ENCODE results near the gene COX15.
A peak's percentile ranks its signal among the peaks of the same experiment; 100 is the strongest.

Gene COX15

DNA sequence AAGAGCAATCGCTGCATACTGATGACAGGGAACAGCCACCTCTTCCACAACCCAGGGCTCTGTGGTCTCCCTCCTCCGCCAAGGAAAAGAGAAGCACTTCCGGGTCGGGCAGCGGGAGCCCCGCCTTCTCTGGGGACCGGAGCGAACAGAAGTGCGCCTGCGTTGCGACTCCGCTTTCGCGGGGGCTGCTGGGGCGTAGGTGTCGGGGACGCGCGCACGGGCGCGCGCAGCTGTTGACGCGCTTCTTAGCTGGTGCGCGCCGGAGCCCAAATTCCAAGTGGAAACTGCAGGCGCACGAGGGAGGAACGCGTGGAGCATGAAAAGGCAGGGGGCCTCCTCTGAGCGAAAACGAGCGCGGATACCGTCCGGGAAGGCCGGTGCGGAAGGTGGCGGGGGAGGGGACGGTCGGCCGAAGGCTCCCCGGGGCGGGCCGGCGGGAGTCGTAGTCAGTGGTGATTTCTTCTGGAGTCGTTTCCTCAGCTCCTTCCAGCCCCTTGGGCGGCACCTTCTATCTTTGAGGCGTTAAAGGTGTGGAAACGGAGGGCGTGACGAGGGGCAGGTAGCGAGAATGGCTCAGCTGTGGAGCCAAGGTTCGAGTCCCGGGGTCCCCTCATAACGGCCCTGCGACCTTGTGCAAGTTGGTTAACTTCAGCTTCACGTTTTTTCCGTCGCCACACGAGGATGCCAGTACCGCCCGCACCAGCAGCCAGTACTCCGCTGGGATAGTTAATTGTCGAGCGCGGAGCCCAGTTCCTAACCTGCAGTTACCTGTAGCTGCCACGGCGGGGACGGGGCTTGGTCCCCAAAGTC is at the start of gene COX15, which contains the start of gene CUTC:
COX15 (minus strand) TSS at position 95 of the 810 bp plus-strand sequence; CDS start at position 17, 78 bp downstream.
CUTC (plus strand) TSS at position 202 of the 810 bp plus-strand sequence; CDS start at position 317, 115 bp downstream.
- Mint-ChIP-seq H3K4me1 (ENCODE audit: low read depth) (peaks cover 19% of the 10 kb centered on the region), H3K27ac (peak within 1 kb of the TSS; percentile 100), H3K4me3 (peak within 1 kb of the TSS; percentile 100), H3K36me3 (ENCODE audit: low read depth) (peaks cover 26% of the 10 kb centered on the region), H3K27me3 (ENCODE audit: low read depth) (no peaks in the 10 kb centered on the region), H3K9me3 (no peaks in the 10 kb centered on the region)

GRCh38 chr10:99779335-99779734 is 47.4 kb upstream of the COX15 start:
- H3K36me3 Mint-ChIP-seq (ENCODE audit: low read depth): no peaks in the 10 kb centered on the region
- H3K9me3 Mint-ChIP-seq: no peaks in the 10 kb centered on the region

DNA sequence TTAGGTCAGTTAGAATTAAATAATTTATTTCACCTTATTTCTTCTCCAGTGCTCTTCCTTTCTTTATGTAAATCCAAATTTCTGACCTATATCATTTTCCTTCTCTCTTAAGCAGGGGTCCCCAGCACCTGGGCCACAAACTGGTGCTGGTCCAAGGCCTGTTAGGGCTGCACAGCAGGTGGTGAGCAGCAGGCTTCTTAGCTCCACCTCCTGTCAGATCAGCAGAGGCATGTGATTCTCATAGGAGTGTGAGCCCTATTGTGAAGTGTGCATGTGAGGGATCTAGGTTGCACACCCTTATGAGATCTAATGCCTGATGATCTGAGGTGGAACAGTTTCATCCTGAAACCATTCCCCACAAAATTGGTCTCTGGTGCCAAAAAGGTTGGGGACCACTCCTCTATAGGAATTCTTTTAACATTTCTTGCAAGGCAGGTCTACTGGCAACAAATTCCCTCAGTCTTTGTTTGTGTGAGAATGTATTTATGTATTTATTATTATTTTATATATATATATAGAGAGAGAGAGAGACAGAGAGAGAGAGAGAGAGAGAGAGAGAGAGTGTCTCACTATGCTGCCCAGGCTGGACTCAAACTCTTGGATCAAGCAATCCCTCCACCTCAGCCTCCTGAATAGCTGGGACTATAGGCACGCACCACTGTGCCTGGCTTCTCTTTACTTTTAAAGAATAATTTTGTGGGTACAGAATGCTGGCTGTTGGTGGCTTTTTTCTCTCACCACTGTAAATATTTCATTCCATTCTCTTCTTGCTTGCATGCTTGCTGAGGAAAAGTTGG is 46.2 kb upstream of the COX15 start:
- no peak overlapping the region for H3K27ac Mint-ChIP-seq
- H3K9me3 Mint-ChIP-seq: no peaks in the 10 kb centered on the region
- no peak overlapping the region for H3K4me3 Mint-ChIP-seq
- no peaks in the 10 kb centered on the region for H3K36me3 Mint-ChIP-seq (ENCODE audit: low read depth)
- H3K27me3 Mint-ChIP-seq (ENCODE audit: low read depth): peaks cover 5% of the 10 kb centered on the region
- peaks cover 5% of the 10 kb centered on the region for H3K4me1 Mint-ChIP-seq (ENCODE audit: low read depth)

More at GRCh38 chr10:99779335-99779734, 47.4 kb upstream of the COX15 start:
- peaks cover 5% of the 10 kb centered on the region for H3K27me3 Mint-ChIP-seq (ENCODE audit: low read depth)
- peaks cover 5% of the 10 kb centered on the region for H3K4me1 Mint-ChIP-seq (ENCODE audit: low read depth)
- no peak overlapping the region for H3K27ac Mint-ChIP-seq
- no peak overlapping the region for H3K4me3 Mint-ChIP-seq

DNA sequence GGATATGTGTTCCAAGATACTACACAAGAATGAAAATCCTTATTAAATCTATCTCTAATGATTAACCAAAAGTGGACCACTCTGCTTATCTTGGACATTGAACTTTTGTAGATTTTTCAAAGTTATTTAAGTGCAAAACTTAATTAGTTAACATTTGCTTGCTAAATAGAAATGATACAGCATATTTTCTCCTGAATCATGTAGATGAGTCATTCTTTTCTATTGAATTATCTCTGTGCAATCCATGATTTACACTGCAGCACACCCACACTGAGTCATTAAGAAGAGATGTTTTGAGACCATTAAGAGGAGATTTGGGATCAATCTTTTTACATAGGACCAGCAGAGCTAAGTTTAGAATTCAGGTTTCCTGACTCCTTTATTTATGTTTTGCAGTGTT is 43.9 kb upstream of the COX15 start:
- Mint-ChIP-seq H3K9me3 (no peaks in the 10 kb centered on the region), H3K27ac (no peak overlapping the region), H3K27me3 (ENCODE audit: low read depth) (peaks cover 5% of the 10 kb centered on the region), H3K36me3 (ENCODE audit: low read depth) (no peaks in the 10 kb centered on the region), H3K4me3 (no peak overlapping the region), H3K4me1 (ENCODE audit: low read depth) (peaks cover 5% of the 10 kb centered on the region)

DNA sequence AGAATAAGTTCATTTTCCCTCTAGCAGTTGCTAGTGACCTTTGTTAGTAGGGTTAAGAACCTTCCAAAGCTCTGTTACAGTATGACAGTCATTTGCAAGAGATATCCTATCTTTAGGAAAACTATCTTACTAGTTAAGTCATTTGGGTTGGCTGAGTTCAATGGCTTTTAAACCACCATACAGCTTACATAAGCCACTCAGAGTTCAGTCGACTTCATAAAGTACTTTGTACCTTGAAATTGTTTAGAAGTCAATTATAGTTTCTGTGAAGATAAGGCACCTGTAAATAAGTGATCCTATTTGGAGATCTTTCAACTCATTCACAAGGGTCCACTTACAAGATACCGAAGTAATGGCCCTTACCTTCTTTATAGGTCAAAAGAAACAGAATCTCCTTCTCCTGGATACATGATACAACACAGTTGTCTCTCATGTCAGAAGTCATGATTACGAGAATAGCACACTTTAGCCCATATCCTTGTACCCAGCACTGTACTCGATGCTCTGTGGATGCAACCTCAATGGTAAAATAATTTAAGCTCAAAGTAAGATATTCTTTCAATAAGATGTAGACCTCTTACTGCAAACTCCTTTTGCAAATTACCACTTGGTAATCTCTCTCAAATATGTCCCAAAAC is 38.6 kb upstream of the COX15 start:
- Mint-ChIP-seq H3K9me3 (no peaks in the 10 kb centered on the region), H3K27me3 (ENCODE audit: low read depth) (no peaks in the 10 kb centered on the region), H3K4me3 (no peak overlapping the region), H3K36me3 (ENCODE audit: low read depth) (no peaks in the 10 kb centered on the region), H3K27ac (no peak overlapping the region), H3K4me1 (ENCODE audit: low read depth) (peaks cover 2% of the 10 kb centered on the region)

DNA sequence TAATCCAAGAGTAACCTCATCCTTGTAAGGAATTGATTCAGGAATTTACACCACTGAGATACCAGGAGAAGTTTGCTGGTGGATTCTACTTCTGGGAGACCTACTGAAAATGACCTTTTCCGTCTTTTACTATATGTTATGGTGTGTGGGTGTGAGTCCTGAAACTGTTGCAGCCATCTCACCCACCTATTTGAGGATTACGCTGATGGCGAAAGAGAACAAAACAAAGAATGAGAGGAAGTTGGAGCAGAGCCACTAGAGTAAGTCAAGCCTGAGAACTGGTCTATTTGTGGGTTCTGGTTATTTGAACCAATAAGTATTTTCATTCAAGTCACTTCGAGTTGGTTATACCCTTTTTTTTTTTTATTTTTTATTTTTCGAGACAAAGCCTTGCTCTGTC is 37.8 kb upstream of the COX15 start:
- Mint-ChIP-seq H3K4me1 (ENCODE audit: low read depth) (peaks cover 2% of the 10 kb centered on the region), H3K9me3 (no peaks in the 10 kb centered on the region), H3K27me3 (ENCODE audit: low read depth) (no peaks in the 10 kb centered on the region), H3K36me3 (ENCODE audit: low read depth) (no peaks in the 10 kb centered on the region), H3K4me3 (no peak overlapping the region), H3K27ac (no peak overlapping the region)

- peaks cover 2% of the 10 kb centered on the region for H3K4me1 Mint-ChIP-seq (ENCODE audit: low read depth)
These were observed 36.6 kb upstream of the COX15 start for GRCh38 chr10:99768556-99768955.

DNA sequence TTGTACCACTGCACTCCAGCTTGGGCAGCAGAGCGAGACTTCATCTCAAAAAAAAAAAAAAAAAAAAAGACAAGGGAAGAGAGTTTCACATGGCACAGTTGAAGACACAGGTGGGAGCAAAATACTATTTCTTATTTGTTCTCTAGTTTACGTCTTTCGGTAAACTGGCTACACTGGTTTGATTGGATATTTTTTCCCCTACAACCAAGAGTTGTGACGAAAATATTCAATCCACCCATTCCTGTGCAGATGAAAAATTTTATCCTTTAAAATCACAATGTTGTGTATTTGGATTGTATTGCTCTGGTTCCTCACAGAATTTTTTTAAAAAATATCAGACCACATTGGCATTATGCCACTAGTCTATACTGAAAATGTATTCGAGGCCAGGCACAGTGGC is 36.0 kb upstream of the COX15 start:
- H3K9me3 Mint-ChIP-seq: peaks cover 2% of the 10 kb centered on the region

More at GRCh38 chr10:99768556-99768955, 36.6 kb upstream of the COX15 start:
- H3K9me3 Mint-ChIP-seq: no peaks in the 10 kb centered on the region
- H3K27ac Mint-ChIP-seq: no peak overlapping the region
- no peak overlapping the region for H3K4me3 Mint-ChIP-seq
- H3K27me3 Mint-ChIP-seq (ENCODE audit: low read depth): no peaks in the 10 kb centered on the region
- no peaks in the 10 kb centered on the region for H3K36me3 Mint-ChIP-seq (ENCODE audit: low read depth)

DNA sequence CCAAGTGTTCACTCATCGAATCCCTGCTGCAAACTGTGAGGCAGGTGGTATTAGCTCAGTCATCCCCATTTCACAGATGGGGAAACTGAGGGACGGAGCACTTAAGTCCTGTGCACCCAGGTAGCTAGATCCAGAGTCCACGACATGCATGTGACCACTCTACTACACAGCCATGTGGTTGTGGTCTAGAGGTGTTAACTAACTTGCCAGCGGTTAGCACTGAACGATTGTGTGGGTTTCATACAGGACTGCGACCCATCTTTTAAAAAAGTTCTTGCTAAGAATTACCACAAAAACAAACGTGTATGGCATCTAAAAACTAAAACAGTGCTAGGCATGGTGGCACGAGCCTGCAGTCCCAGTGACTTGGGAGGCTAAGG is 34.4 kb upstream of the COX15 start:
- H3K9me3 Mint-ChIP-seq: peaks cover 2% of the 10 kb centered on the region
- H3K36me3 Mint-ChIP-seq (ENCODE audit: low read depth): peaks cover 10% of the 10 kb centered on the region
- H3K27ac Mint-ChIP-seq: no peak overlapping the region
- peaks cover 2% of the 10 kb centered on the region for H3K4me1 Mint-ChIP-seq (ENCODE audit: low read depth)
- H3K27me3 Mint-ChIP-seq (ENCODE audit: low read depth): no peaks in the 10 kb centered on the region
- H3K4me3 Mint-ChIP-seq: no peak overlapping the region

More for the DNA sequence above, 36.0 kb upstream of the COX15 start:
- no peak overlapping the region for H3K27ac Mint-ChIP-seq
- no peak overlapping the region for H3K4me3 Mint-ChIP-seq
- no peaks in the 10 kb centered on the region for H3K27me3 Mint-ChIP-seq (ENCODE audit: low read depth)
- H3K36me3 Mint-ChIP-seq (ENCODE audit: low read depth): peaks cover 3% of the 10 kb centered on the region
- peaks cover 2% of the 10 kb centered on the region for H3K4me1 Mint-ChIP-seq (ENCODE audit: low read depth)

- H3K27me3 Mint-ChIP-seq (ENCODE audit: low read depth): no peaks in the 10 kb centered on the region
- no peak overlapping the region for H3K4me3 Mint-ChIP-seq
- H3K36me3 Mint-ChIP-seq (ENCODE audit: low read depth): peaks cover 13% of the 10 kb centered on the region
- H3K9me3 Mint-ChIP-seq: peaks cover 2% of the 10 kb centered on the region
- peaks cover 2% of the 10 kb centered on the region for H3K4me1 Mint-ChIP-seq (ENCODE audit: low read depth)
- no peak overlapping the region for H3K27ac Mint-ChIP-seq
These were observed 33.9 kb upstream of the COX15 start for GRCh38 chr10:99765672-99766301.

- H3K36me3 Mint-ChIP-seq (ENCODE audit: low read depth): peaks cover 41% of the 10 kb centered on the region
- peaks cover 2% of the 10 kb centered on the region for H3K4me1 Mint-ChIP-seq (ENCODE audit: low read depth)
- H3K4me3 Mint-ChIP-seq: no peak overlapping the region
- no peak overlapping the region for H3K27ac Mint-ChIP-seq
- H3K27me3 Mint-ChIP-seq (ENCODE audit: low read depth): no peaks in the 10 kb centered on the region
- peaks cover 2% of the 10 kb centered on the region for H3K9me3 Mint-ChIP-seq
These were observed 29.4 kb upstream of the COX15 start for GRCh38 chr10:99761365-99761764.

- Mint-ChIP-seq H3K27ac (no peak overlapping the region), H3K4me3 (no peak overlapping the region), H3K4me1 (ENCODE audit: low read depth) (no peaks in the 10 kb centered on the region), H3K9me3 (peaks cover 2% of the 10 kb centered on the region), H3K27me3 (ENCODE audit: low read depth) (no peaks in the 10 kb centered on the region), H3K36me3 (ENCODE audit: low read depth) (peaks cover 44% of the 10 kb centered on the region)
These were observed 28.4 kb upstream of the COX15 start for GRCh38 chr10:99760321-99760720.

DNA sequence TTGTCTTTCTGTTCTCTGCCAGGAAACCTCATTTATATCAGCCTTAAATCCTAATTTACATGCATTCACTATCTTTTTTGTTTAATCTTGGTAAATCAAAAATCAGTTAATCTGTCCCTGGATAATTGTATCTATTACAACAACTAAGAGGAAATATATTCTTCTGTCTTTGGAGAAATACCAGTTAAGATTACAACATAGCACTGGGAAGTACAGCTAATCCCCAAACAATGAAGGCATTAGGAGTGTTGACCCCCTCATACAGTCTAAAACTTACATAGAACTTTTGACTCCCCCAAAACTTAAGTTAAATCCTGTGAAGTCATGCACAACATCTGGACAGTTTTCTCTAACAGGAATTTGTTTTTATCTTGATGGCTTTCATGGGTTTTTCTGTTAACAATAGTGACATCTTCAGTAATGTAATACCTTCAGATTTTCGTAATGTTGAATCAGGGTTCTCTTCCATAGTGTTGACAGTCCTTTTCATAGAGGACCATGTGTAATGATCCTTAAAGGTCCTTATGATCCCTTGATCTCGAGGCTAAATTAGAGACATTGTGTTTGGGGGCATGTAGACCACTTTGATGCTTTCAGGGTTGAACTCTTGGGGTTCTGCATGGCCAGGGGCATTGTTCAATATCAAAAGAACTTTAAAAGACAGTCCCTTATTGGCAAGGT is 26.4 kb upstream of the COX15 start:
- no peaks in the 10 kb centered on the region for H3K27me3 Mint-ChIP-seq (ENCODE audit: low read depth)
- H3K4me1 Mint-ChIP-seq (ENCODE audit: low read depth): no peaks in the 10 kb centered on the region
- H3K27ac Mint-ChIP-seq: no peak overlapping the region
- H3K4me3 Mint-ChIP-seq: no peak overlapping the region
- H3K9me3 Mint-ChIP-seq: peaks cover under 1% of the 10 kb centered on the region
- peaks cover 53% of the 10 kb centered on the region for H3K36me3 Mint-ChIP-seq (ENCODE audit: low read depth)

- Mint-ChIP-seq H3K27me3 (ENCODE audit: low read depth) (no peaks in the 10 kb centered on the region), H3K27ac (no peak overlapping the region), H3K36me3 (ENCODE audit: low read depth) (peaks cover 44% of the 10 kb centered on the region), H3K4me3 (no peak overlapping the region), H3K9me3 (no peaks in the 10 kb centered on the region), H3K4me1 (ENCODE audit: low read depth) (no peaks in the 10 kb centered on the region)
These were observed 24.2 kb upstream of the COX15 start for GRCh38 chr10:99756159-99756558.
